PFSK-1 (cell line): ENCODE measurements around the gene IL12RB1.
A peak's percentile ranks its signal among the peaks of the same experiment; 100 is the strongest.

ENCODE experiments used
- FOXP2 ChIP-seq: optimal IDR thresholded peaks from 2 replicates; pipeline ENCODE3; 2011; ENCODE audit warnings: borderline replicate concordance, control low read depth, inconsistent platforms; ENCODE audit not compliant: insufficient read depth; ENCODE audit errors: extremely low read length, extremely low read depth
- POLR2AphosphoS5 ChIP-seq: IDR thresholded peaks from 2 replicates; pipeline ENCODE4 v1.6.1; 2012; ENCODE audit warnings: low read depth, mild to moderate bottlenecking, control low read depth, low read length, moderate library complexity
- SIN3A ChIP-seq: IDR thresholded peaks from 2 replicates; pipeline ENCODE4 v1.6.1; 2012; ENCODE audit warnings: mild to moderate bottlenecking, low read length, moderate library complexity, borderline replicate concordance; ENCODE audit not compliant: insufficient read depth
- TAF1 ChIP-seq: IDR thresholded peaks from 2 replicates; pipeline ENCODE4 v1.6.1; 2012; ENCODE audit warnings: low read length, control low read depth, borderline replicate concordance; ENCODE audit not compliant: insufficient read depth
- TF ChIP-seq, protein P1 (sequence below), 2 experiments: IDR thresholded peaks; 2 replicates each; pipeline versions ENCODE4 v1.6.1 to v1.8.0; 2011 to 2012; ENCODE audit warnings: low read depth in 2 of 2, low read length in 2 of 2, control low read depth in 1 of 2, inconsistent platforms in 1 of 2, mild to moderate bottlenecking in 1 of 2, moderate library complexity in 1 of 2; ENCODE audit not compliant: insufficient read depth in 1 of 2

IL12RB1 gene

GRCh38 chr19:18117364-18117691 lies 30.6 kb upstream of the IL12RB1 start:
- no peak for TF ChIP-seq FOXP2
- TF ChIP-seq, protein P1, sequence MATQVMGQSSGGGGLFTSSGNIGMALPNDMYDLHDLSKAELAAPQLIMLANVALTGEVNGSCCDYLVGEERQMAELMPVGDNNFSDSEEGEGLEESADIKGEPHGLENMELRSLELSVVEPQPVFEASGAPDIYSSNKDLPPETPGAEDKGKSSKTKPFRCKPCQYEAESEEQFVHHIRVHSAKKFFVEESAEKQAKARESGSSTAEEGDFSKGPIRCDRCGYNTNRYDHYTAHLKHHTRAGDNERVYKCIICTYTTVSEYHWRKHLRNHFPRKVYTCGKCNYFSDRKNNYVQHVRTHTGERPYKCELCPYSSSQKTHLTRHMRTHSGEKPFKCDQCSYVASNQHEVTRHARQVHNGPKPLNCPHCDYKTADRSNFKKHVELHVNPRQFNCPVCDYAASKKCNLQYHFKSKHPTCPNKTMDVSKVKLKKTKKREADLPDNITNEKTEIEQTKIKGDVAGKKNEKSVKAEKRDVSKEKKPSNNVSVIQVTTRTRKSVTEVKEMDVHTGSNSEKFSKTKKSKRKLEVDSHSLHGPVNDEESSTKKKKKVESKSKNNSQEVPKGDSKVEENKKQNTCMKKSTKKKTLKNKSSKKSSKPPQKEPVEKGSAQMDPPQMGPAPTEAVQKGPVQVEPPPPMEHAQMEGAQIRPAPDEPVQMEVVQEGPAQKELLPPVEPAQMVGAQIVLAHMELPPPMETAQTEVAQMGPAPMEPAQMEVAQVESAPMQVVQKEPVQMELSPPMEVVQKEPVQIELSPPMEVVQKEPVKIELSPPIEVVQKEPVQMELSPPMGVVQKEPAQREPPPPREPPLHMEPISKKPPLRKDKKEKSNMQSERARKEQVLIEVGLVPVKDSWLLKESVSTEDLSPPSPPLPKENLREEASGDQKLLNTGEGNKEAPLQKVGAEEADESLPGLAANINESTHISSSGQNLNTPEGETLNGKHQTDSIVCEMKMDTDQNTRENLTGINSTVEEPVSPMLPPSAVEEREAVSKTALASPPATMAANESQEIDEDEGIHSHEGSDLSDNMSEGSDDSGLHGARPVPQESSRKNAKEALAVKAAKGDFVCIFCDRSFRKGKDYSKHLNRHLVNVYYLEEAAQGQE (IDR thresholded peaks at IDR 0.05; ENCODE audit: insufficient read depth in 1 of 2, low read depth in 2 of 2, low read length in 2 of 2): no peak

- TF ChIP-seq FOXP2: no peak
- TF ChIP-seq, protein P1 (IDR thresholded peaks at IDR 0.05; ENCODE audit: insufficient read depth in 1 of 2, low read depth in 2 of 2, low read length in 2 of 2): no peak
- no peak for TF ChIP-seq POLR2AphosphoS5
- TF ChIP-seq SIN3A: no peak
Measured at GRCh38 chr19:18114483-18114882, 27.7 kb upstream of the IL12RB1 start.

DNA sequence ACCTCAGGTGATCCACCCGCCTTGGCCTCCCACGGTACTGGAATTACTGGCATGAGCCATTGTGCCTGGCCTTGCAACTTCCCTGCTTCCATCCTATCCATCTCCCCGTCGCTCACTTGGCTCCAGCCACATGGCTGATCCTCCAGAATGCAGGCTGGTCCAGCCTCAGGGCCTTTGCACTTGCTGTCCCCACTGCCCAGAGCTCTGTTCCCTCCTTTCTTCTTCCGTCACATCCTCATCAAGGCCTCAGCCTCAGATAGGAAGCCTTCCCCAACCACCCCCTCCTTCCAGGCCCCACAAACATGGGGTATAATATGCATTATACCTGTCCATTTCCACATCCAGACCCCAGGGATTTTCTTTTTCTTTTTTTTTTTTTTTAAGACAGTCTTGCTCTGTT lies 27.1 kb upstream of the IL12RB1 start:
- TF ChIP-seq SIN3A: no peak
- no peak for TF ChIP-seq FOXP2
- TF ChIP-seq POLR2AphosphoS5: no peak
- TF ChIP-seq, protein P1 (IDR thresholded peaks at IDR 0.05; ENCODE audit: insufficient read depth in 1 of 2, low read depth in 2 of 2, low read length in 2 of 2): no peak
- no peak for TF ChIP-seq TAF1

DNA sequence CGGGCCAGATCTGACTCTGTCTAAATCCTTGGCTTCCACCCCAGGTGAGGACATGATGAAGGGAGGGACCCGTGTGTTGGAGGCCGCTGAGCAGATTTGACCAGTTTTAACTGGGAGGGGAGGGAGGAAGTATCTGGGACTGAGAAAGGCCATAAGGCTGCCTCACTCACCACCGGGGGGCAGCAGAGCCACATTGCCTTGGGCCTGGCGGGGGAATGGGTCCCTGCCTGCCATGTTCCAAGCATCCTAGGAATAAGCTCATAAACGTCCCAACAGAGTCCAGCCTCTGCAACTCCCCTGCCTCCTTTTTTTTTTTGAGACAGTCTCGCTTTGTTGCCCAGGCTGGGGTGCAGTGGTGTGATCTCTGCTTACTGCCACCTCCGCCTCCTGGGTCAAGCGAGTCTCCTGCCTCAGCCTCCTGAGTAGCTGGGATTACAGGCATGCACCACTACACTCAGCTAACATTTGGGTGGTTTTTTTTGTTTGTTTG lies 26.3 kb upstream of the IL12RB1 start:
- TF ChIP-seq POLR2AphosphoS5: no peak
- no peak for TF ChIP-seq FOXP2
- TF ChIP-seq, protein P1 (IDR thresholded peaks at IDR 0.05; ENCODE audit: insufficient read depth in 1 of 2, low read depth in 2 of 2, low read length in 2 of 2): 0 out of 4 replicates have a peak, but pooled peaks of 1 of the 2 experiments have one; percentile 10
- TF ChIP-seq SIN3A: no peak
- TF ChIP-seq TAF1: no peak

DNA sequence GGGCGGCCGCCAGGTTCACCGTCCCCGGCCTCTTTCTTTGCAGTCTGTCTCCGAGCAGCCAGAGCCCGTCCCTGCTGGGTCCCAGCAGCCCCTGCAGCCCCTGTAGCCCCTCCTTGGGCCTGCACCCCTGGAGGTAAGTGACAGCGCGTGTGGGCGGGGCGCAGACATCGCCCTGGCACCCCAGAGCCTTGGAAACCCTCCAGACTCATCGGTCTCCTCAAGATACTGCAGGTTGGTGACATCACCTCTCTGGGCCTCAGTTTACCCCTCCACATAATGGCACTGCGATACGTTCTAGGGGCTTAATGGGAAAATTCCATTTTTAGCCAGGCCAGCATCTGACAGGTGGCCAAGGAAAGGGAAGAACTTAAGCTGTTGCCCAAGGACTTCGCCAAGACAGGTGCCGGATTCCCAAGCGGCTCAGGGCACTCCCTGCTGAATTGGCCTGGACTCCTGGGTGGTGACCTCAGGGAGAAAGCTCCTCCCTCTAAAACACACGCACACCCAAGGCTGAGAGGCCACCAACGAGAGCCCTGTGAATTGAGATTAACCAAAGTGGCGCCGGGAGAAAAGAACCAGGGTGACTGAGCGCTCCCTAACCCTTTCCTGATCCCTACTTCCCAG lies 24.0 kb upstream of the IL12RB1 start:
- no peak for TF ChIP-seq POLR2AphosphoS5
- TF ChIP-seq FOXP2: no peak
- no peak for TF ChIP-seq SIN3A
- TF ChIP-seq, protein P1 (IDR thresholded peaks at IDR 0.05; ENCODE audit: insufficient read depth in 1 of 2, low read depth in 2 of 2, low read length in 2 of 2): no peak
- no peak for TF ChIP-seq TAF1
